Adipose tissue (tissue), 3 donors: ENCODE results near the gene NUTM2D. TPM values are rescaled to one million over a fixed set of nuclear protein-coding genes. Genes with fewer than 3 reads are reported as not detected.
"Not testable (repeated sequence)": the region's sequence is repeated elsewhere in the genome, so short reads cannot be mapped to it uniquely, and the experiment has no call there.

Experiments
- H3K27ac ChIP-seq: one replicate; pipeline ENCODE4 v1.5.1; 2013; ENCODE audit warnings: low read depth, low read length
- WGBS, 3 donors: extraction: QIAGEN DNeasy Blood & Tissue Kit; methylation state at CpG; one replicate each; pipeline ENCODE4 v1.1.7; 2013; 5-methylcytosine and 5-hydroxymethylcytosine counted together
- polyA plus RNA-seq, 3 donors: library from polyadenylated mRNA; stranded (reverse); fragments of 200-250 nt; gene quantifications; one replicate each; pipeline ENCODE4 v1.2.3, GENCODE V29; 2013
- donor health status: healthy with polysubstance abuse.
- donor health status: Bipolar disorder and iron deficiency.
- donor health status: healthy.

Gene NUTM2D
- polyA plus RNA-seq, 3 donors = 1.7 to 2.4 (median 2.4) TPM

DNA sequence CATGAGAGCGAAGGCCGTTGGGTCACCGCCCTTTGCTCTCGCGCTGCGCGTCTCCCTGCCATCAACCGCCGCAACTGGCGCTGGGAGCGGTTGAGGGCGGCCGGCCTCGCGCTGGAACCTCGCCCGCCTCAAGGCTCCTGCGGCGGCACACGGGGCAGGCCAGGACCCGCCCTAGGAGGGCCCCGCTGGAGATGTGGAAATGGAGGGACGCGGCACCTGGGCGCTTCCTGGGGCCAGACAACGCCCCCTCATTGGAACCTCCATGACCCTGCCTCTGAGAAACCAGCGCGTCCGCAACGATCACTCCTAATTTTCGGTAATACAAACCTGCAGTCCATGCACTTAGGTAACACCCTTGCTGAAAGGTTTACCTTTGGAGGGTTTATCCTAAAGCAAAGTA is 2.4 kb upstream of the NUTM2D start:
- 91 to 95% (median 93%) methylated on average over 10 to 16 of the region's 31 CpGs for WGBS, 3 donors
- H3K27ac ChIP-seq = not testable (repeated sequence)

GRCh38 chr10:87358159-87358558 is 615 bp downstream of the NUTM2D start:
- not testable (repeated sequence) for H3K27ac ChIP-seq
- 95 to 100% (median 96%) methylated on average over 1 of the region's 3 CpGs for WGBS, 3 donors

DNA sequence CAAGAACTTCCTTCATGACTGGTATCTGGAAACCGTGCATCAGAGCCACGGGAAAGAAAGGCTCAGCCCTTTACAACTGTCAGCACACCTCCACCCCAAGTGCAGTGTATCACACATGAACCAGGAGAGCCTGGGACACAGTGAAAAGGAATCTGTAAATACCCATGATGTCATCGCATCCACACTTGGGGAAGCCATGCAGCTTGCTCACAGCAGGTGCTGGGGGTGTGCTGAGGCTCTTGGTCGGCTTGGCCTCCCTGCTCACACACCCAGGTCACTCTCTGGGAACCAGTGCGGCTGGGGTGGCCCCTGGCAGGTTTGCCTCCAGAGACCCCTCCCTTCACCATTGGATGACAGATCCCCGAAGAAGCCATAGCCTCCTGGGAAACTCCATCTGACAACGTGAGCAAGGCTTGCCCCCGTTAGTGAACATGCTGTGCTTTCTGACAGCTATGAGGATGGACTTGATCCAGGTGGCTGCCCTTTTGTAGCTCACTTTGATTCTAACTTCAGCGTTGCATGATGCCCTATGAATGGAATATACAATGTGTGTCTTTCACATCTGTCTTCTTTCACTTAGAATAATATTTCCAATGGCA is 12.1 kb downstream of the NUTM2D start:
- WGBS, 3 donors = 86 to 93% (median 89%) methylated on average over 3 to 7 of the region's 9 CpGs
- not testable (repeated sequence) for H3K27ac ChIP-seq

DNA sequence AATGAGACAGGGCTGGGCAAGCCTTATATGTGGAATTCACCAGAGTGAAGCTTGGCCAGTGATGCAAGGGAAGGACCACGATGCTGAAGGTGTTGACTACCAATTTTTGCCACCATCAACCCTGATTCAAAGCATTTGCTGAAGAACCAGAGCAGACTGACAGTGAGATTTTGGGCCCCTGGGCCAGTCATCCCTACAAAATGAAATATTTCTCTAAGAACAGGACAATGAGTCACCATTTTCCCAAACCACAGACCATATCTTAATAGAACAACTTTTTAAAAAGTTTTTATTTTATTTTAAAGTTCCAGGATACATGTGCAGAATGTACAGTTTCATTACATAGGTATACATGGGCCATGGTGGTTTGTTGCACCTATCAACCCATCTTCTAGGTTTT is 16.5 kb downstream of the NUTM2D start:
- H3K27ac ChIP-seq = not testable (repeated sequence)
- WGBS, 3 donors = 84 to 92% (median 87%) methylated on average over 1 of the region's 1 CpG

GRCh38 chr10:87379115-87379514 is 21.6 kb downstream of the NUTM2D start:
- 70 to 76% (median 75%) methylated on average over 2 to 3 of the region's 4 CpGs for WGBS, 3 donors
- H3K27ac ChIP-seq = not testable (repeated sequence)

DNA sequence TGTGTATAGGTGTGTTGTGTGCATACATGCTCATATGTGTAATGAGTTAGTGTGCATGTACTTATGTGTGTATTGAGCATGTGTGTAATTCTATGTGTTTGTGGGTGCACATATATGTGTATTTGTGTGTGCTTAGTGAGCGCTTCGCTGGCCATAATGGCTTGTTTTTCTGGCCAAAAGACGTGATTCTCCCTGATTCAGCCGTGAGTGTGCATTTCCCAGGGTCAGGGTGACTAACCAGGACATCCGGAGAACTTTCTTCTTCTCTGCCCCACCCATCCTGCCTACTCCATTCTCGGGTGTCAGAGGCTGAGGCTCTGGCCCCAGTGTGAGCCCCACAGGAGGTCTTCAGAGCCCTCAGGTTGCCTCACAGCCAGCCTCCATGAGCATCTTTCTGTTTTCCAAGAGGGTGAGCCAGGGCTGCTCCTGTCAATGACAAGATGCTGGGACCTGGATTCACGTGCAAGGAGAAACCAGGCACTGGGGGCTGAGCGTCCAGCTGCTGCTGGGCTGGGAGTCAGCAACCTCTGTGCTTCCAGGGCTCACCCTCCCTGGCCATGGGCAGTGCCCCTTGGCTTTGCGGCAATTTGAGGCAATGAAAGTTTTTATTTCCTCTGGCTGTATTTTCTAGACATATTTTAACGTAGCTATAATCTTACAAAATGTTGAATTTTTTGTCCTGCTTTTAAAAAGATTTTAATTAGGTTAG is 25.8 kb downstream of the NUTM2D start:
- not testable (repeated sequence) for H3K27ac ChIP-seq
- 77 to 87% (median 83%) methylated on average over 8 of the region's 10 CpGs for WGBS, 3 donors

GRCh38 chr10:87384283-87384682 is 26.7 kb downstream of the NUTM2D start:
- not testable (repeated sequence) for H3K27ac ChIP-seq
- WGBS, 3 donors = 84 to 91% (median 87%) methylated on average over 4 to 5 of the region's 5 CpGs

DNA sequence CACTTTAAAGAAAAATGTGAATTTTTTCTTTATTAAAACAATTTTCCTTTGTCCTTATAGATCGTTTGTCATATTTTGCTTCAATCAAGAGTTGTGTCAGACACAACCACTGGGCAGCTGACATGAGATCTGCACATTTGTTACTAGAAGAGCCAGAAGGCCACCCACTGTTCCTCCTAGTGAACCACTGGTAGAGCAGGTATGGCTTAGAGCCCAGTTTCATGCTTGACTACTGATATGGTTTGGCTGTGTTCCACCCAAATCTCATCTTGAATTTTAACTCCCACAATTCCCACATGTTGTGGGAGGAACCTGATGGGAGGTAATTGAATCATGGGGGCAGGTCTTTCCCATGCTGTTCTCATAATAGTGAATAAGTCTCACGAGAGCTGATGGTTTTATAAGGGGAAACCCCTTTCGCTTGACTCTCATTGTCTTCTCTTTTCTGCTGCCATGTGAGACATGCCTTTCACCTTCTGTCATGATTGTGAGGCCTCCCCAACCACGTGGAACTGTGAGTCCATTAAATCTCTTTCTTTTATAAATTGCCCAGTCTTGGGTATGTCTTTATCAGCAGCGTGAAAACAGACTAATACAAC is 28.3 kb downstream of the NUTM2D start:
- WGBS, 3 donors = 48 to 55% (median 50%) methylated on average over 4 to 5 of the region's 5 CpGs
- not testable (repeated sequence) for H3K27ac ChIP-seq

DNA sequence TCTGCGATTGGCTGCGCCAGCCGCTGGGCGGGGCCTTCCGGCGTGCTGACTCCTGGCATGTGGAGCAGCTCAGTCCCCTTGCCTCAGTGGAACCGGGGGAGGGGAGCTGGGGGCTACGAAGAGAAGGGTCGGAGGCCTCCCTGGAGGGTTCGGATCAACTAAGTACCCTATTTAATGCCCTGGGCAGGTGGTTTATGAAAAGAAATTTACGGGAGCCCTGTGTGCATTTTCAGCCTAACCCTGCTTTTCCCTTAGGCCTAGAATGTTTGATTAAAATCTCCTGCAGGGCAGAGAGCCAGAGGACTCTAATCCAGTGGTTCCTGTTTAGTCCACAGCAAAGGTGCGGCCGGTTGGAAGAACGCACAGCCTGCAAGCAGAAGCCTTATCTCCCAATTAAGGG is 33.8 kb downstream of the NUTM2D start:
- not testable (repeated sequence) for H3K27ac ChIP-seq
- 42 to 62% (median 54%) methylated on average over 7 to 13 of the region's 14 CpGs for WGBS, 3 donors

- WGBS, 3 donors = 77 to 92% (median 83%) methylated on average over 2 of the region's 2 CpGs
Measured at GRCh38 chr10:87396206-87396605, 38.7 kb downstream of the NUTM2D start.

GRCh38 chr10:87398436-87398835 is 40.9 kb downstream of the NUTM2D start:
- 63 to 100% (median 83%) methylated on average over 1 of the region's 2 CpGs for WGBS, 3 donors
- H3K27ac ChIP-seq = not testable (repeated sequence)

More at GRCh38 chr10:87396206-87396605, 38.7 kb downstream of the NUTM2D start:
- not testable (repeated sequence) for H3K27ac ChIP-seq

- H3K27ac ChIP-seq = not testable (repeated sequence)
- WGBS, 3 donors = 29 to 68% (median 35%) methylated on average over 34 to 36 of the region's 36 CpGs
Measured at GRCh38 chr10:87407516-87408467, 50.2 kb downstream of the NUTM2D start.

DNA sequence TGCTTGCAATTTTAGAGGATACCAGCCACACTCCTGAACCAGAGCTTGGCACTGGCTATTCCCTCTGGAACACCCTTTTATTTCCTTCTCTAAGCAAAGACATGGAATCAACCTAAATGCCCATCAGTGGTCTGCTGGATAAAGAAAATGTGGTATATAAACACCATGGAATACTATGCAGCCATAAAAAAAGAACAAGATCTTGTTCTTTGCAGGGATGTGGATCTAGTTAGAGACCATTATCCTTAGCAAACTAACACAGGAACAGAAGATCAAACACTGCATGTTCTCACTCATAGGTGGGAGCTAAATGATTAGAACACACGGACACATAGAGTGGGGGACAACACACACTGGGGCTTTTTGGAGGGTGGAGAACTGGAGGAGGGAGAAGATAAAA is 56.4 kb downstream of the NUTM2D start:
- 83 to 100% (median 96%) methylated on average over 1 of the region's 1 CpG for WGBS, 3 donors
- H3K27ac ChIP-seq = not testable (repeated sequence)

Other genes starting within 250 kb of the NUTM2D start
- gene NUTM2A, start 132.3 kb upstream of the NUTM2D start, polyA plus RNA-seq = 1 to 10 TPM; 1.0 to 1.5 (median 1.3) TPM
- 1 to 10 TPM; 4.7 to 7.3 (median 6.5) TPM for gene MINPP1, start 147.1 kb downstream of the NUTM2D start, polyA plus RNA-seq